ENCODE data around the gene TMEM178B.

DNA sequence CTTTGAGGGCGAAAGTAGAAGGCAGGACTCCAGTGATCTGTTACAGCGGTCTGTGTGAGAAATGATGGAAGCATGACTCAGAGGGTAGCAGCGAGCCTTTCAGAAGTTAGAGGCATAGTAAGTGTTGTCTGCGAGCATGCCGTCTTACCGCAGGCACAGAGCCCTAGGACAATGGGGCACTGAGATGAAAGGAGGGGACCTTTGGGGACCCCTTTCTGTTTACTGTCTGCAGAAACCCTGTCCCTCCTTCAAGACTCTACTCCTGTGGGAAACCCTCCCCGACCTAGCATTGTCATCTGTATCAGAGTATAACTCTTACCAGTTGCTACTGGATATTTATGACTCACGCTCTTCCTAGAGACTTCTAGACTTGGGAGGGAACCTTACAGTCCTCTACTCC lies 390.1 kb downstream of the TMEM178B start:
- TF ChIP-seq RCOR1 (IDR thresholded peaks at IDR 0.05; ENCODE audit: low read depth, low read length) (no peak), RAD21 (conservative IDR thresholded peaks at IDR 0.05 in 1 of 2, IDR thresholded peaks at IDR 0.05 in 1 of 2) (no peak), JUNB (IDR thresholded peaks at IDR 0.05) (no peak)
- TF ChIP-seq, protein P1, sequence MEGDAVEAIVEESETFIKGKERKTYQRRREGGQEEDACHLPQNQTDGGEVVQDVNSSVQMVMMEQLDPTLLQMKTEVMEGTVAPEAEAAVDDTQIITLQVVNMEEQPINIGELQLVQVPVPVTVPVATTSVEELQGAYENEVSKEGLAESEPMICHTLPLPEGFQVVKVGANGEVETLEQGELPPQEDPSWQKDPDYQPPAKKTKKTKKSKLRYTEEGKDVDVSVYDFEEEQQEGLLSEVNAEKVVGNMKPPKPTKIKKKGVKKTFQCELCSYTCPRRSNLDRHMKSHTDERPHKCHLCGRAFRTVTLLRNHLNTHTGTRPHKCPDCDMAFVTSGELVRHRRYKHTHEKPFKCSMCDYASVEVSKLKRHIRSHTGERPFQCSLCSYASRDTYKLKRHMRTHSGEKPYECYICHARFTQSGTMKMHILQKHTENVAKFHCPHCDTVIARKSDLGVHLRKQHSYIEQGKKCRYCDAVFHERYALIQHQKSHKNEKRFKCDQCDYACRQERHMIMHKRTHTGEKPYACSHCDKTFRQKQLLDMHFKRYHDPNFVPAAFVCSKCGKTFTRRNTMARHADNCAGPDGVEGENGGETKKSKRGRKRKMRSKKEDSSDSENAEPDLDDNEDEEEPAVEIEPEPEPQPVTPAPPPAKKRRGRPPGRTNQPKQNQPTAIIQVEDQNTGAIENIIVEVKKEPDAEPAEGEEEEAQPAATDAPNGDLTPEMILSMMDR (IDR thresholded peaks at IDR 0.05): no peak

Measured in A549 (cell line).